Measurements from ENCODE around the gene ZFYVE9.

Gene ZFYVE9

GRCh38 chr1:52225174-52225573 is 83.3 kb downstream of the ZFYVE9 start:
- ChIA-PET CTCF (no interaction called here), POLR2A (no interaction called here)
- no peak overlapping the region for H3K4me3 ChIP-seq (ENCODE audit: low read depth, low read length)
- DNase-seq (ENCODE audit: low read depth, low spot score): no peak
- no peak for TF ChIP-seq CTCF (IDR thresholded peaks at IDR 0.05; ENCODE audit: insufficient read depth, low read length, missing control alignments)

- H3K4me3 ChIP-seq (ENCODE audit: low read depth, low read length): no peak overlapping the region
- CTCF ChIA-PET: no interaction called here
- TF ChIP-seq CTCF (IDR thresholded peaks at IDR 0.05; ENCODE audit: insufficient read depth, low read length, missing control alignments): no peak
- no peak for DNase-seq (ENCODE audit: low read depth, low spot score)
- POLR2A ChIA-PET: no interaction called here
Measured at GRCh38 chr1:52229494-52229893, 87.6 kb downstream of the ZFYVE9 start.

GRCh38 chr1:52233463-52233862 is 91.6 kb downstream of the ZFYVE9 start:
- CTCF ChIA-PET: interaction anchor here (1.4 kb wide), 1 partner anchor 64 kb away, joined by 3 read pairs; no protein-coding TSS in a partner anchor
- POLR2A ChIA-PET: no interaction called here
- no peak for DNase-seq (ENCODE audit: low read depth, low spot score)

GRCh38 chr1:52234014-52234413 is 92.1 kb downstream of the ZFYVE9 start:
- no peak for TF ChIP-seq CTCF (IDR thresholded peaks at IDR 0.05; ENCODE audit: insufficient read depth, low read length, missing control alignments)
- ChIA-PET POLR2A (no interaction called here), CTCF (interaction anchor here (1.4 kb wide), 1 partner anchor 64 kb away, joined by 3 read pairs; no protein-coding TSS in a partner anchor)

More at GRCh38 chr1:52233463-52233862, 91.6 kb downstream of the ZFYVE9 start:
- no peak for TF ChIP-seq CTCF (IDR thresholded peaks at IDR 0.05; ENCODE audit: insufficient read depth, low read length, missing control alignments)
- no peak overlapping the region for H3K4me3 ChIP-seq (ENCODE audit: low read depth, low read length)

GRCh38 chr1:52234708-52235107 is 92.8 kb downstream of the ZFYVE9 start:
- TF ChIP-seq CTCF (IDR thresholded peaks at IDR 0.05; ENCODE audit: insufficient read depth, low read length, missing control alignments): no peak
- no peak for DNase-seq (ENCODE audit: low read depth, low spot score)
- ChIA-PET CTCF (no interaction called here), POLR2A (no interaction called here)
- H3K4me3 ChIP-seq (ENCODE audit: low read depth, low read length): no peak overlapping the region

More at GRCh38 chr1:52234014-52234413, 92.1 kb downstream of the ZFYVE9 start:
- DNase-seq (ENCODE audit: low read depth, low spot score): no peak
- no peak overlapping the region for H3K4me3 ChIP-seq (ENCODE audit: low read depth, low read length)

GRCh38 chr1:52235646-52236045 is 93.8 kb downstream of the ZFYVE9 start:
- ChIA-PET POLR2A (no interaction called here), CTCF (no interaction called here)
- TF ChIP-seq CTCF (IDR thresholded peaks at IDR 0.05; ENCODE audit: insufficient read depth, low read length, missing control alignments): no peak
- DNase-seq (ENCODE audit: low read depth, low spot score): no peak
- no peak overlapping the region for H3K4me3 ChIP-seq (ENCODE audit: low read depth, low read length)
